Osteocyte (in vitro differentiated cells): ENCODE results near the gene LMBR1. TPM values are rescaled to one million over a fixed set of nuclear protein-coding genes. Genes with fewer than 3 reads are reported as not detected.
"Not testable (repeated sequence)": the region's sequence is repeated elsewhere in the genome, so short reads cannot be mapped to it uniquely, and the experiment has no call there.

Experiments used
- DNase-seq: peaks from one replicate; pipeline ENCODE4 v3.0.0; 2021; ENCODE audit warnings: mixed read lengths; ENCODE audit not compliant: unreplicated experiment; ENCODE audit errors: extremely low spot score
- H3K27ac Mint-ChIP-seq: one replicate; pipeline ENCODE4 v1.8.0; 2021; ENCODE audit warnings: mild to moderate bottlenecking, mixed read lengths; ENCODE audit not compliant: unreplicated experiment
- H3K27me3 Mint-ChIP-seq: one replicate; pipeline ENCODE4 v1.8.0; 2021; ENCODE audit warnings: mixed read lengths; ENCODE audit not compliant: unreplicated experiment
- H3K36me3 Mint-ChIP-seq: one replicate; pipeline ENCODE4 v1.8.0; 2021; ENCODE audit warnings: mixed read lengths; ENCODE audit not compliant: unreplicated experiment
- H3K4me1 Mint-ChIP-seq: one replicate; pipeline ENCODE4 v1.8.0; 2021; ENCODE audit warnings: mixed read lengths; ENCODE audit not compliant: unreplicated experiment
- H3K4me3 Mint-ChIP-seq: one replicate; pipeline ENCODE4 v1.8.0; 2021; ENCODE audit warnings: mild to moderate bottlenecking, moderate library complexity, mixed read lengths; ENCODE audit not compliant: unreplicated experiment
- H3K9me3 Mint-ChIP-seq: one replicate; pipeline ENCODE4 v1.8.0; 2021; ENCODE audit warnings: mixed read lengths; ENCODE audit not compliant: unreplicated experiment
- total RNA-seq: library from RNA; stranded (reverse); gene quantifications from 2 replicates; pipeline ENCODE4 v1.2.1, GENCODE V29; 2021
- TF ChIP-seq, protein P1 (sequence below): fragments of 200-600 bp; sonication (generic); IDR thresholded peaks from 2 replicates; pipeline ENCODE4 v1.5.0; 2021; ENCODE audit warnings: antibody characterized with exemption, mild to moderate bottlenecking, moderate library complexity

LMBR1 gene
- total RNA-seq, 1 donor from 2014 or later, result 55.8 TPM

DNA sequence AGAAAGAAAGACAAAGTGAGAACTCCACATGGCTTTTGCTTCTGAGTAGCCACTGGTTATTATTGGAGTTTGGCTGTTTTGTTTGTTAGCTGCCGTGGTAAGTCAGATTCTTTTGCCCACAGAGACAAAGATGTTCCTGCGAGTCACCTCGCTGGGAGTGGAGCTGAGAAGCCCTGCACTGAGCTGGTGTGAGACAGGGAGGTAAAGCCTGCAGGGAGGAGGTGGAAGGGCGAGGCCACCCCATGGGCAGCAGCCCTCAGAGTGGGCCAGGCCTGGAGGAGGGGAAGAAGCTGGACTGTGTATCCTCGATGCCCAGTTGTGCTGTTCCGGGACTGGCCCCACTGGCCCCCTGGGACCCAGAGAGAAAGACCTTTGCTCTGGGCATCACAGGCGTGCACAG, 42.3 kb upstream of the LMBR1 start:
- no peak overlapping the region for H3K4me3 Mint-ChIP-seq
- H3K27me3 Mint-ChIP-seq, result peaks cover 14% of the 10 kb centered on the region
- TF ChIP-seq, protein P1, sequence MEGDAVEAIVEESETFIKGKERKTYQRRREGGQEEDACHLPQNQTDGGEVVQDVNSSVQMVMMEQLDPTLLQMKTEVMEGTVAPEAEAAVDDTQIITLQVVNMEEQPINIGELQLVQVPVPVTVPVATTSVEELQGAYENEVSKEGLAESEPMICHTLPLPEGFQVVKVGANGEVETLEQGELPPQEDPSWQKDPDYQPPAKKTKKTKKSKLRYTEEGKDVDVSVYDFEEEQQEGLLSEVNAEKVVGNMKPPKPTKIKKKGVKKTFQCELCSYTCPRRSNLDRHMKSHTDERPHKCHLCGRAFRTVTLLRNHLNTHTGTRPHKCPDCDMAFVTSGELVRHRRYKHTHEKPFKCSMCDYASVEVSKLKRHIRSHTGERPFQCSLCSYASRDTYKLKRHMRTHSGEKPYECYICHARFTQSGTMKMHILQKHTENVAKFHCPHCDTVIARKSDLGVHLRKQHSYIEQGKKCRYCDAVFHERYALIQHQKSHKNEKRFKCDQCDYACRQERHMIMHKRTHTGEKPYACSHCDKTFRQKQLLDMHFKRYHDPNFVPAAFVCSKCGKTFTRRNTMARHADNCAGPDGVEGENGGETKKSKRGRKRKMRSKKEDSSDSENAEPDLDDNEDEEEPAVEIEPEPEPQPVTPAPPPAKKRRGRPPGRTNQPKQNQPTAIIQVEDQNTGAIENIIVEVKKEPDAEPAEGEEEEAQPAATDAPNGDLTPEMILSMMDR, result no peak
- H3K36me3 Mint-ChIP-seq, result no peaks in the 10 kb centered on the region
- no peak for DNase-seq
- no peaks in the 10 kb centered on the region for H3K4me1 Mint-ChIP-seq
- H3K27ac Mint-ChIP-seq, result no peak overlapping the region
- H3K9me3 Mint-ChIP-seq, result no peaks in the 10 kb centered on the region

DNA sequence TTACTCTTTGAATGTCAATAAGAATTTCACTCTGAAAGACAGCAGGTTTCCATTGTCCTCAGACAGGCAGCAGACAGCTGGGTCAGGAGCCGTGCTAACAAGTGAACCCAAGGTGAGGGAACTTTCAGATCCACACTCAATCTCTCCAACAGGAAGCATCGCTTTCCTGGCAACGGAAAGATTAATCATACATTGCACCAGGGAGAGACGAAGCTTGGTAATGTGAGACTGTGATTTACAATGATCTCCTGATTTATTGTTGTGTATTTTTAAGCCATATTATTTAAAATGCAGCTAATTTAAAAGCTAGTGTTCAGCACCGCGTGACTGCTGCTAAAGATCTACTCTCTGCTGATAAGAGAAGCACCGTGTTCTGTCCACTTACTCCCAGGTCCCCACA, 39.0 kb upstream of the LMBR1 start:
- no peaks in the 10 kb centered on the region for H3K4me1 Mint-ChIP-seq
- DNase-seq, result no peak
- no peaks in the 10 kb centered on the region for H3K9me3 Mint-ChIP-seq
- H3K27ac Mint-ChIP-seq, result no peak overlapping the region
- no peak overlapping the region for H3K4me3 Mint-ChIP-seq
- peaks cover 22% of the 10 kb centered on the region for H3K27me3 Mint-ChIP-seq
- TF ChIP-seq, protein P1, result no peak
- no peaks in the 10 kb centered on the region for H3K36me3 Mint-ChIP-seq

- Mint-ChIP-seq H3K36me3 (no peaks in the 10 kb centered on the region), H3K27ac (no peak overlapping the region), H3K4me3 (no peak overlapping the region), H3K4me1 (no peaks in the 10 kb centered on the region), H3K27me3 (peaks cover 22% of the 10 kb centered on the region), H3K9me3 (no peaks in the 10 kb centered on the region)
- no peak for DNase-seq
- TF ChIP-seq, protein P1, result no peak
These were observed 37.0 kb upstream of the LMBR1 start for GRCh38 chr7:156929789-156930539.

DNA sequence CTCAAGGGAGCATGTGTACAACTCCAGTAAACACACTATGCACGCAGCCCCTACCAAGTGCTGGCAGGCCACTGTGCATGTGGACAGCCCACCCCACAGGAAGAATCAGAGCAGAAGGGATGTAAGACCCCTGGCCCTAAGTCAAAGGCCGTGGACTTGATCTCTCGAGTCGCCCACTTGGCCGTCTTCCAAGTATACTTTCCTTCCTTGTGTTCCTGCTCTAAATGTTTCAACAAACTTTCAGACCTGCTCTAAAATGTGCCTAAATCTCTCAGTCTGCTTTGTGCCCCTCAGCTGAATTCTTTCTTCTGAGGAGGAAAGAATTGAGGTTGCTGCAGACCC, 35.4 kb upstream of the LMBR1 start:
- peak; percentile 65 for DNase-seq
- no peaks in the 10 kb centered on the region for H3K36me3 Mint-ChIP-seq
- H3K9me3 Mint-ChIP-seq, result no peaks in the 10 kb centered on the region
- no peak overlapping the region for H3K27ac Mint-ChIP-seq
- H3K4me1 Mint-ChIP-seq, result no peaks in the 10 kb centered on the region
- no peak overlapping the region for H3K4me3 Mint-ChIP-seq
- H3K27me3 Mint-ChIP-seq, result peaks cover 28% of the 10 kb centered on the region
- TF ChIP-seq, protein P1, result no peak

DNA sequence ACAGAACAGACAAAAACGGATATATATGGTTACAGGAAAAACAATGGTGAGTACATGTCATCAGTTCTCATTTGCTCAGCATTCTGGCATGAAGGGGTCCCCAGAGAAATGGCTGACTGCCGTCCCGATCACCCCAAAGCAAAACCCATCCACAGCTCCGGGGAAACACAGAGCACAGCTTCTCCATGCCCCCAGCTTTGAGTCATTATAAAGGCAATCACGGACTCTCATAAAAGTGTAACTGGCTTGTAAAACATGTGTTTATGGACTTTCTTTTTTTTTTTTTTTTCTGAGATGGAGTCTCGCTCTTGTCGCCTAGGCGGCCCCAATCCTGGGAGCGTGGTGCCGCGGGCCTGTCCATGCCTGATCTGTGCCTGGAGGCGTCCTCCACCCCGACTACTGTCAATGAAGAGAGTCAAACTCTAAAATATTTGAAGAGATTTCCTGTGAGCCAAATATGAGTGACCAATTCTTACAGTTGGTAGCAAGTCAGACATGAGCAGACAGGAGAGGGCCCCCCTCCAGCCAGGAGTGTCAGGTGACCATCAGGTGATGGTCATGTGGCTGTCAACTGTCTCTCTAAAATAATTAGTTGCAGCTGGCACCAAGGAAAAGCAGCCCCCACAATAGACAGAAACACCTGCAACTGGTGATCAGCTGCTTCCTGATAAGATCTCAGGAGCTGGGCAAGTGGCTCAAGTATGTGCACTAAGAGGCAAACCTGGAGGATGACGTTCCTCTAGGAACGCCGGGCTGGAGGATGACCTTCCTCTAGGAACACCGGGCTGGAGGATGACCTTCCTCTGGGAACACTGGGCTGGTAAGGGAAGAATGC, 34.8 kb upstream of the LMBR1 start:
- no peak for DNase-seq
- TF ChIP-seq, protein P1, result no peak
- H3K27ac Mint-ChIP-seq, result no peak overlapping the region
- no peaks in the 10 kb centered on the region for H3K36me3 Mint-ChIP-seq
- H3K27me3 Mint-ChIP-seq, result peaks cover 28% of the 10 kb centered on the region
- no peaks in the 10 kb centered on the region for H3K4me1 Mint-ChIP-seq
- no peaks in the 10 kb centered on the region for H3K9me3 Mint-ChIP-seq
- no peak overlapping the region for H3K4me3 Mint-ChIP-seq

GRCh38 chr7:156925821-156926220, 32.8 kb upstream of the LMBR1 start:
- DNase-seq, result peak; percentile 68
- H3K4me3 Mint-ChIP-seq, H3K27ac Mint-ChIP-seq, H3K36me3 Mint-ChIP-seq, H3K4me1 Mint-ChIP-seq, H3K9me3 Mint-ChIP-seq: not testable (repeated sequence)
- peaks cover 17% of the 10 kb centered on the region for H3K27me3 Mint-ChIP-seq

- H3K9me3 Mint-ChIP-seq, H3K36me3 Mint-ChIP-seq, DNase-seq, H3K27ac Mint-ChIP-seq, H3K4me3 Mint-ChIP-seq, H3K4me1 Mint-ChIP-seq: not testable (repeated sequence)
- H3K27me3 Mint-ChIP-seq, result peaks cover 10% of the 10 kb centered on the region
These were observed 29.3 kb upstream of the LMBR1 start for GRCh38 chr7:156922304-156922703.
